Pericardium fibroblast (primary cell): Measurements from ENCODE around the gene ST3GAL5. TPM values are rescaled to one million over a fixed set of nuclear protein-coding genes. Genes with fewer than 3 reads are reported as not detected.

Experiments used
- total RNA-seq: library from RNA; depleted of rRNA; stranded (reverse); fragments of >200 nt; gene quantifications from 2 replicates; pipeline ENCODE4 v1.2.3, GENCODE V29; 2015

ST3GAL5 gene
- total RNA-seq, result 27.1 and 63.6 TPM in 2 replicates

GRCh38 chr2:85888684-85889626 lies at the start of gene ST3GAL5:
ST3GAL5 (minus strand) TSS chr2:85888990; CDS start chr2:85888905, 85 bp downstream.

Other genes starting within 250 kb of the ST3GAL5 start
- gene SFTPB, start 220.8 kb downstream of the ST3GAL5 start, total RNA-seq, result not detected in 2 replicates
- not detected in 2 replicates for gene GNLY, start 194.6 kb downstream of the ST3GAL5 start, total RNA-seq
- gene ATOH8, start 135.0 kb downstream of the ST3GAL5 start, total RNA-seq, result 16.9 and 31.4 TPM in 2 replicates
- 10.0 and 12.1 TPM in 2 replicates for gene POLR1A, start 216.9 kb upstream of the ST3GAL5 start, total RNA-seq
- gene PTCD3, start 217.2 kb upstream of the ST3GAL5 start, total RNA-seq, result 29.0 and 45.5 TPM in 2 replicates